Activated CD8-positive, alpha-beta memory T cell treated with anti-CD3 and anti-CD28 coated beads for 36 hours (primary cell): ENCODE results near the gene ELOVL3. TPM values are rescaled to one million over a fixed set of nuclear protein-coding genes. Genes with fewer than 3 reads are reported as not detected.
"Not testable (repeated sequence)": the region's sequence is repeated elsewhere in the genome, so short reads cannot be mapped to it uniquely, and the experiment has no call there.

Source experiments
- CTCF ChIA-PET: fragments of 350-600 bp; sonication (Branson Sonifier 250); formaldehyde crosslinking; loops from one replicate; lab custom pipeline; 2021; ENCODE audit warnings: antibody characterized with exemption; lab: Charles Lee
- POLR2A ChIA-PET: fragments of 350-600 bp; sonication (Branson Sonifier 250); formaldehyde crosslinking; loops from one replicate; lab custom pipeline; 2021; ENCODE audit warnings: antibody characterized with exemption; lab: Charles Lee
- total RNA-seq, 2 experiments: library from RNA; stranded (reverse); gene quantifications; one replicate each; pipeline ENCODE4 v1.2.3, GENCODE V29; 2021

ELOVL3 gene
- total RNA-seq, 2 experiments from 2014 or later: not detected

DNA sequence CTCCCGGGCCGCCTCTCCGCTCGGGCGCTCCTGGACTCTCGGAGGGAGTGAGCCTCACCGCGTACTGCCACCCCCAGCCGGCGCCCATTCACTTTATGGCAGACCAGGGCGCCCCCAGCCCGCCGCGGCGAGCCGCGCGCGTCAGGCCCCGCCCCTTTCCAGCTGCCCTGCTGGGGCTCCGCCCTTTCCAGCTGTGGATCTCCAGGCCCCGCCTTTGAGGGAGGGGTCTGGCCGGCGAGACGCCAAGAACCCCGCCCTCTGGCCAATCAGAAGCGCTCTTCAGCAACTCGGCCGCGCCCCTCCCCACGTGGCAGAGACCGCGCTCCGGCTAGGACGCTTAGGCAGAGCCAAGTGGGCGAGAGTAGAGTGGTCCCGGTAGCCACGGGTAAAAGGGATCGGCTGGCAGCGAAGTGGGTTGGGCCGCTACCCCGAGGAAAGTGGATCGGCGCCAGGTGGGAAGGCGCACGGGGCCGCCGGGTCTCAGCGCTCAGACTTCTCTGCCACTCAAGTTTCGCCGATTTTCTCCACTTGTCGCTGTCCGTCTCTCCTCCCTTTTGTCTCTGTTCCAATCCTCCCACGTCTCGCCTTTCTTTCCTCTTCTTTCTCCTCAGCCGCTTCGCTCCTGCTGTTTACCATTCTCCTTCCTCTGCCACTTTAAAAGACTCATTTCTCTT lies 15.5 kb downstream of the ELOVL3 start, which contains the start of gene PITX3:
TSS of gene PITX3 (minus strand) at position 69 of the 674 bp plus-strand sequence. CDS start 9,432 bp downstream, outside the sequence.
- ChIA-PET POLR2A (no interaction called here), CTCF (interaction anchor here (1.1 to 2.4 kb wide), 6 partner anchors 10 to 157 kb away, joined by 3 to 17 read pairs (median 8); no protein-coding TSS in a partner anchor)

DNA sequence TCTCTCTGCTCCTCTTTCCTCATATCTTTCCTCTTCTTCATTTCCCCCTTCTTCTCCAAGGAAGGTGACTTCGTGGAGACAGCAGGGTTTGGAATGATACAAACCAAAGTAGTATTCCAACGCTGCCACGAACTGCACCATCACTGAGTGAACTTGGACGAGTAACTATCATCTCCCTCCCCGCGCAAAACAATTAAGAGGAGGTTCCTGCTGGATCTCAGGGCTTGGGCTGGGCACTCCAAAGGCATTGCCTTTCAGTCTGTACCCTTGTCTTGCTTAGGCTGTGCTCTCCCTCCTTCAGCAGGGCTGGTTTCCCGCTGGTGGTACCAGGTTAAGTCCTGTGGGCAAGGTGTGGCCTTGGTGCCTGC lies 16.0 kb downstream of the ELOVL3 start:
- POLR2A ChIA-PET: no interaction called here
- CTCF ChIA-PET: no interaction called here

DNA sequence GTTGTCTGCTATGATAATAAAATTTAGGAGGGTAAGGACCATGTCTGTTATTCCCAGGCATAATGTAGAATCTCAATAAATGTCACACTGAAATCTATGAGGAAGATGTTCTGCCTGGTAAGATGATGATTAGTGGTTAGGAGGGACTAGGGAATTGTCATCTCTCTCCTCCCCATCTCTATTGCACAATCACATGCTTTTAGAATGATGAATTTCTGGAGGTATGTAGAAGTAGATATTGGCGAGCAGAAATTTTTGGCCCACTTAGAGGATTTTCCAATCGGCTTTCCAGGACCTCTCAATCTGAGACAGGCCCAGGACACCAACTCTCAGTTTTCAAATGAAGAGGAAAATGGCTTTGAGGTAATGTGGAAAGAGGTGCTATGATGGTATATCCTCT lies 17.2 kb downstream of the ELOVL3 start:
- POLR2A ChIA-PET: no interaction called here
- CTCF ChIA-PET: interaction anchor here (0.6 kb wide), 2 partner anchors 13 to 310 kb away, joined by 3 read pairs; no protein-coding TSS in a partner anchor

DNA sequence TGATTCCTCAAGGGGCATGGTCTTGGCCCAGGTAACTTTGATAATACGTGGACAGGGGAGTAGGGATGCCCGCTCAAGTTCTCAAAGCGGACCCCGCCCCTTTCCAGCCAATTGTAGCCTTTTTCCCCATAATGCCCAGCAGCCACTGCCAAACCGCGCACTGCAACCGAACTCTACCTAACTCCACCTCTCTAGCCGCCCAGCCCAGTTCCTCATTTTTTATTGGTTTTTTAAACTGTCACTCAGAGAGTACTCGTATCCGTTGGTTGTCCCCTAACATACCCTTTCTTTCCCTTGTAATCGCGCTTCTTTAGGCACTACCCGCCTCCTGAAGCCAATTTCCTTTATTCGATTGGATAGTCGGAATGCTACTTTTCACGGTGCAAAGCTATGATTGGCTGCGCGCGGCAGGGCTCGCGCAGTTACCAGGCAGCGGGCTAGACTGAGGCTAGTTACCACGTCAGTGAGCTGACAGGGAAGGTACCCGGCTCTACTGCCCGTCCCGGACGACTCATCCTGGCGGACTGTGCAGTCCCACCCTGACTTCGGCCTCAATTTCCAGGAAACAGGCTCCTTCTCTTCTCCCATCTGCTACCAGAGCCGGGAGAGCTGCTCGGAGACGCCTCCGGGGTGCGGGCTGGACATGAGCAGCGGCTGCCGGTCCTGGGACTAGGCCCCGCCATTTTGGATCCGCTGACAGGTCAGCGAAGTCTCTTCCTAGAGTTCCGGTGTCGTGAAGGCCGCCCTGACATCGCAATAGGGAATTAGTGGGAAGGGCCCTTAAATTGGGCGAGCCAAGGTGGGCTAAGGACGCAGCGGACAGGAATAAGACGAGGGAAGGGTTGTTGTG lies 19.2 kb downstream of the ELOVL3 start, which contains the start of gene GBF1:
TSS of gene GBF1 (plus strand) at position 451 of the 850 bp plus-strand sequence. CDS start 13,407 bp downstream, outside the sequence.
- CTCF ChIA-PET: interaction anchor here (0.8 to 3.1 kb wide), 7 partner anchors 15 to 154 kb away, joined by 3 to 28 read pairs (median 4); no protein-coding TSS in a partner anchor

DNA sequence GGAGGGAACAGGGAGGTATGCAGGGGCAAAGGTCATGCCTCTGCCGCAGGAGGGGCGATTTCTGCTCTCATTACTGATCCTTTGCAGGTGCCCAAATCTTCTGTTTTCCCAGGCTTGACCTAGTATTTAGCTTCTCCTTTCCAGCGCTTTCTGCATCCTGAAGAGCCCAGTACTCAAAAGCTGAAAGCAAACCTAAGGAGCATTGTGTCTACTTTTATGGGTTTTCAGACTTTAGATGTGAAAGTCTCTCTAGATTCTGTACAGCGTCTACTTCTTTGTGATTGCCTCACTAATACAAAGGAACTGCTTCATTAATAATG lies 19.8 kb downstream of the ELOVL3 start:
- POLR2A ChIA-PET: interaction anchor here (0.6 to 1.0 kb wide), 3 partner anchors 13 to 160 kb away, joined by 3 to 8 read pairs (median 4); no protein-coding TSS in a partner anchor
- CTCF ChIA-PET: interaction anchor here (0.8 to 3.1 kb wide), 5 partner anchors 15 to 153 kb away, joined by 3 to 28 read pairs (median 4); no protein-coding TSS in a partner anchor

More for the DNA sequence above, 19.2 kb downstream of the ELOVL3 start, which contains the start of gene GBF1:
- POLR2A ChIA-PET: interaction anchor here (0.6 to 0.9 kb wide), 2 partner anchors 34 to 159 kb away, joined by 3 to 4 read pairs; no protein-coding TSS in a partner anchor

DNA sequence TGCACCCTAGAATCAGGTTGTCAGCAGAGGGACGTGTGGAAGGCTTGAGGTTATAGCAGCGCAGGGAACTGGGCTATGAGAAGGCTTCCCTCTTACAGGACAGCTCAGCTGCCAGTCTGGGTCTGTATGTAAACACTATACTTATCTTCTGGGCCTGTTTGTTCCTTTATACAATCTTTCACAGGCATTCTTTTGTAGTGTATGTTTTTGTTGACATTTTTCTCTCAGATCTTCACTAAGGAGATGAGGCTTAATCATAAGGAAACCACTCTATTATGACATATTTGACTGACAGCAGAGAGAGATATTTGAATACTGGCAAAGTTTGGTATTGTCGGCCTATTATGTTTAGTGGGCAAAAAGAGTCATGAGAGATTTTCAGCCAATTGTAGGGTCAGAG lies 20.2 kb downstream of the ELOVL3 start:
- CTCF ChIA-PET: interaction anchor here (1.1 to 3.1 kb wide), 2 partner anchors 16 to 22 kb away, joined by 3 to 28 read pairs; no protein-coding TSS in a partner anchor
- POLR2A ChIA-PET: interaction anchor here (1.0 kb wide), 1 partner anchor 13 kb away, joined by 8 read pairs; no protein-coding TSS in a partner anchor

DNA sequence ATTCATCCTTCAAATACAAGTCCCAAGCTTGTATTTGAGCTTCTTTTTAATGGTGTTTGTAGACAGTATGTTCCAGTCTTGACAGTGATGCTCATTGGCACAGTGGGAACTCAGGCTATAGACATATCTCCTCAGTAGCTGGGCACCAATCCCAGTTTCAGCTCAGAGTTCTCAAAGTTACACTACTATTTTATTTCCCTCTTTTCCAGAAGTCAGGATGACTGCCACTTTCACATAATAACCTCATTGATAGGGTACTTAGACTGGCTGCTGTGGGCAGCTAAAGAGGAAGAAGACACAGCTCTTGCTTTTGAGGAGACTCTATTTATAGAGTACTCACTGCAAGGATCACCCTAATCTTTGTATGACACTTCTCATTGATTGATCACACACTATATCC lies 21.6 kb downstream of the ELOVL3 start:
- ChIA-PET POLR2A (no interaction called here), CTCF (interaction anchor here (0.7 to 4.0 kb wide), 3 partner anchors 10 to 103 kb away, joined by 3 to 20 read pairs (median 11); no protein-coding TSS in a partner anchor)

DNA sequence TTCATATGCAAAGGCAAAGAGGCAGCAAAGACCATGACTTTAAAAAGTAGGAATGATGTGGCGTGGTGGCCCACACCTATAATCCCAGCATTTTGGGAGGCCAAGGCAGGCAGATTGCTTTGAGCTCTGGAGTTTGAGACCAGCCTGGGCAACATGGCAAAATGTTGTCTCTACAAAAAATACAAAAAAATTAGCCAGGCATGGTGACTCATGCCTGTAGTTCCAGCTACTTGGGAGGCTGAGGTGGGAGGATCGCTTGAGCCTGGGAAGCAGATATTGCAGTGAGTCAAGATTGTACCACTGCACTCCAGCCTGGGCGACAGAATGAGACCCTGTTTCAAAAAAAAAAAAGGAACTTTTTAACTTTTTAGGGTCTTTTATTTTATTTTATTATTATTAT lies 26.4 kb downstream of the ELOVL3 start:
- CTCF ChIA-PET: interaction anchor here (1.4 kb wide), 1 partner anchor 22 kb away, joined by 7 read pairs; no protein-coding TSS in a partner anchor
- POLR2A ChIA-PET: not testable (repeated sequence)

DNA sequence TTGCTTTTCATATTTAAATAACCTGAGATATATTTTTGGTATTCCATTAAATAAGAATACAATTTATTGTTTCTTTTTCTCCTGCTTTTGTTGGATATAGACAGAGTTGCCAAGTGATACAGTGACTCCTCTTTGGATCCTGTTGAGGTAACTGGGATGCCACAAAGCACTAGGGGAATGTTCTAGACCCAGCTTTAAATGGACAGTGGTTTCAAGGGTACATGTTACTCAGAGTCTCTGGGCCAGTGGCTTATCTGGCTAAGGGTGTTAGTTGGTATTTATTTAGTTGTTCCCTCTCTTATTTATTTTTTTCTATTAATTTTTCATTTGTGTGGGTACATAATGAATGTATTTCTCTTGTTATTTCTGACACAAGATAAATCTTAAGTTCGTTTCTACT lies 28.3 kb downstream of the ELOVL3 start:
- ChIA-PET POLR2A (no interaction called here), CTCF (no interaction called here)

DNA sequence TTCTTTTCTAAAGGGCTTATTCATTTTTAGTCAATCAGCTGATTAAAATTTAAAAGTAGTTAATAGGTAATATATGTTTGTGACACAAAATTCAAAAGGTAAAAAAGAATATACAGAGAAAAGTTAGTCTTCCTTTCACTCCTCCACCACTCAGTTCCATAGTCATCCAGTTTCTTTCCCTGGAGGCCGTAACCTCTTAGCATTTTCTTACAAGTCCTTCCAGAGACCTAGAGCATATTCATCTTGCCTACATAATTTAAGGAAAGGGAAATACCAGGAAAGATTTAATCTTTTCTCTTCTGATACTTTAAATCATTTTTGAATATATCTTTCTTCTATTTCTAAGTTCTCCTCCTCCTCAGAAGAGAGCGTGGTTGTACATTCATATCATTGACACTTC lies 29.3 kb downstream of the ELOVL3 start:
- ChIA-PET POLR2A (no interaction called here), CTCF (no interaction called here)

DNA sequence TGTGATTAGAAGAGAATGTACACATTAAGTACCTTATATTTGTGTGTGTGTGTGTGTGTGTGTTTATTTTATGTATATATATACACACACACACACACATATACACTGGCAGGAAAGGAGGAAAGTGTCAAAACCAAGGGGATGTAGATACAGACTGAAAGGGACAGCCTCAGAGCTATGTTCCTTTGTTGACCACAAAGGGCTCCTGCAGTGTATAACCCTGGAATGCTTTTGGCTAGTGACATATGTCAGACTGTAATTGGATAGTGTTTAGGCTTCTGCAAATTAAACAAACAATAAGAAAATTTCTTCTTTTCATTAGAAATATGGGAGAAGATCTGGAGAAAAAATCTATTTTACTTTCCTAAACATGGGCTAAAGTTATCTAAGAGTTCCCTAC lies 35.1 kb downstream of the ELOVL3 start:
- POLR2A ChIA-PET: no interaction called here

DNA sequence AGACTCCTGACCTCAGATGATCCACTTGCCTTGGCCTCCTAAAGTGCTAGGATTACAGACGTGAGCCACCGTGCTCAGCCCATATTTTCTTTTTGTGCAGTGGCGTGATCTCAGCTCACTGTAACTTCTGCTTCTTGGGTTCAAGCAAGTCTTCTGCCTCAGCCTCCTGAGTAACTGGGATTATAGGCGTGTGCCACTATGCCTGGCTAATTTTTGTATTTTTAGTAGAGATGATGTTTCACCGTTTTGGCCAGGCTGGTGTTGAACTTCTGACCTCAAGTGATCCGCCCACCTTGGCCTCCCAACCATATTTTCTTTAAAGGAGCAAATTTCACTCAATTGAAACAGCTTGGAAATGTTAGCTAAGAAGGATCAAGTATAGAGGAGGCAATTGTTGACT lies 35.7 kb downstream of the ELOVL3 start:
- ChIA-PET CTCF (no interaction called here), POLR2A (no interaction called here)

More for the DNA sequence above, 35.1 kb downstream of the ELOVL3 start:
- CTCF ChIA-PET: interaction anchor here (0.7 kb wide), 1 partner anchor 104 kb away, joined by 3 read pairs; no protein-coding TSS in a partner anchor

DNA sequence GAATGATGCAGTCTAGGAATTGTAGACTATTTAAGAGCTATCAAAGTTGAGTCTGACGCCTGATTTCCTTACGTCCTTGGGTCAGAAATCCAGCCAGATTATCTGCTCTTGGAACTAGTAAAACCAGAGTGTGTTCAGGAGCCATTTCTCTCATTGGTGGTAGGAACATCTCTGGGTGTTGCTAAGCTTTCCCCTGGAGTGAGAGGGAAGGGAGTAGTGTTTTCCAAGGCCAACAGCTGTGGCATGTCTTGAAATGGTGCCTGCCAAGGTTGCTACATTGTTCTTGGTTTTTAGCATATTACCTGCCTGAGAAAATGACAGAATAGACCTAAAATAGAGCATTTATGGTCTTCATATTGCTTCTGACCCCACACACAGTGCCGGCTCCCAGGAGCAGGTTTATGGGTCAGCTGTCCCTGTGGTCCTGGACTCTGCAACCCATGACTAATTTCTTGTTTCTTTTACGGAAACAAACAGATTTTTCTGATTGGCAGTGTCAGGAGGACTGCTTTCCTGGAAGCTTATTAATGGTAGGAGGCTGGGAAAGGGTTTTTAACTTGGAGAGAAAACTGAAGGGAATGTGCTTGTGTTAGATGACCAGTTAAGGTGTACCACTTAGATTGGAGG lies 36.8 kb downstream of the ELOVL3 start:
- CTCF ChIA-PET: no interaction called here
- POLR2A ChIA-PET: no interaction called here

DNA sequence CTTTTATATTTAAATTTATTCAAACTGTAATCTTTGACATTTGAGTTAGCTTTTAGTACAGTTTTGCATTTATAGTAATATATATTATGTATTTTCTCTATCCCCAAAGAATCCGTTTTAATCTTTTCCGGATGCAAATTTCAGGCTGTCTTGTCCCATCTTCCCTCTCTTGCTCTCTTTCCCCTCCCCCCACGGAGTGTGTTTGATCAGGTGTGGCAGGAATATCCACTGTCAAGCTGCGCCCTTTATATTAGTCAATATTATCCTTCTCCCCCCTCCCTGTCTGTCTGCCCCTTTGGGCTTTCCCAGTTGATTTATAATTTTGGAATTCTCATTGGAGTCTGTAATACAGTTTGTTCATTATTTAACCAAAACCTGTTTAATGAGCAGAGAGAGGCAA lies 38.3 kb downstream of the ELOVL3 start:
- POLR2A ChIA-PET: no interaction called here

DNA sequence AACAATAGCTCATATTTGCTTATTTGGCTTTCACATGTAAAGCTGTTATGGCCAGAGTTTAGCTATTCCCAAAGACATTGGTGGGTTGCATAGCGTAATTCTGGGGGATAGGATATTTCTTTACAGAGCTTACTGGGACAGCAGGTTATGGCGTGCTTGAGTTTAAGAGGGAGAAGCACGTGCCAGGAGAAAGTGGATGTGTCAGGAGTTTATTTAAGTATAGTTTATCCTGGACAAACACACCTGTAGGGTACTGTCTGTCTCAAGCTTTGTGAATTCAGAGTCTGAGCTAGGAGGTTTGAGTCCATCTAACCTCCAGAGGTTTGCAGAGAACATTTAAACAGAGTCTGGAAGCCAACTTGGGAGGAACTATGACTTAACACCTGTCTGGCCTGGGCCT lies 40.6 kb downstream of the ELOVL3 start:
- ChIA-PET CTCF (interaction anchor here (0.8 to 2.2 kb wide), 3 partner anchors 36 to 83 kb away, joined by 3 to 5 read pairs (median 4); no protein-coding TSS in a partner anchor), POLR2A (interaction anchor here (0.7 kb wide), 1 partner anchor 47 kb away, joined by 7 read pairs; no protein-coding TSS in a partner anchor)

More for the DNA sequence above, 38.3 kb downstream of the ELOVL3 start:
- CTCF ChIA-PET: no interaction called here

DNA sequence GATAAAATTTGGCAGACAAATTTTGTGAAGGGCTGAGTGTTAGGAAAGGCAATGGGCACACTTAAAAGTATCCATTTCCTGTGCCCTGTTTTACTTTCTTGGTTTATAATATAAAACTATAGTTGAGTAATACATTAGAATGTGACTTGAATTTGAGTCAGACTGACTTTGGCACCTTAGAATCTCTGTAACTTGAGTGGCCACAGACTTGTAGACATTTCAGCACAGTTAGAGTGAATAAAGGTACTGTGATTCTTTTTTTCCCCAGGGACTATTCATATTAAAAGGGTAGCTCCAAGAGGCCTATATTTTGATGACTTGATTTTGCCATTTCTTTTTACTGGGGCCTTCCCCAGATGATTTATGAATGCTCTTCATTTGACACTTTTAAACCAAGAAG lies 41.6 kb downstream of the ELOVL3 start:
- ChIA-PET CTCF (interaction anchor here (0.5 to 2.2 kb wide), 8 partner anchors 22 to 143 kb away, joined by 3 to 5 read pairs (median 3); partner anchors contain the start of gene GBF1), POLR2A (interaction anchor here (0.6 to 1.1 kb wide), 3 partner anchors 17 to 260 kb away, joined by 3 to 12 read pairs (median 4); no protein-coding TSS in a partner anchor)

DNA sequence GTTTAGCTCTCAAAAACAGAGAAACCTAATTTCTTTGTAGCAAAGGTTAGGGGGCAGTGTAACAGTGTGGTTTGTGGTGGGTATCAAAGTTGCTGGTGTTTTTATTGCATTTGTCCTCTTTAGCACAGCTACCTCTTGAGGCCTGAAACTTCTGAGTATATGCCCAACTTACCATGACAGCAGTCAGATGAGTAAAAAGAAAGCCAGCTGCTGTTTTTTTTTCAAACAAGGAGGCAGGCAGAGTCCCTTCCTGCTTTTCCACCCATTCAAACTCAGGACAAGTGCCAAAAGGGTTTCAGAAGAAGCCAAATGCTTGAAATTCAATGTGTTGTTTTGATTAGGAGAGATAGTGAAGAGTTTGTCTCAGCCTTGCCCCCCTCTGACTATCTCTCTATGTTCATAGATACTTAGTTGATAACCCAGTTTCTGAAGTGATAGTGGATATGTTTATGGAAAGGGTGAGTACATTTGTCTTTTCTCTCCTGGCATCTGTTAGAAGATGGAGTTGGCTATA lies 42.3 kb downstream of the ELOVL3 start:
- CTCF ChIA-PET: interaction anchor here (0.5 to 2.2 kb wide), 7 partner anchors 23 to 142 kb away, joined by 3 to 5 read pairs (median 3); partner anchors contain the start of gene GBF1
- POLR2A ChIA-PET: interaction anchor here (0.6 to 1.1 kb wide), 3 partner anchors 16 to 261 kb away, joined by 3 to 12 read pairs (median 4); no protein-coding TSS in a partner anchor

DNA sequence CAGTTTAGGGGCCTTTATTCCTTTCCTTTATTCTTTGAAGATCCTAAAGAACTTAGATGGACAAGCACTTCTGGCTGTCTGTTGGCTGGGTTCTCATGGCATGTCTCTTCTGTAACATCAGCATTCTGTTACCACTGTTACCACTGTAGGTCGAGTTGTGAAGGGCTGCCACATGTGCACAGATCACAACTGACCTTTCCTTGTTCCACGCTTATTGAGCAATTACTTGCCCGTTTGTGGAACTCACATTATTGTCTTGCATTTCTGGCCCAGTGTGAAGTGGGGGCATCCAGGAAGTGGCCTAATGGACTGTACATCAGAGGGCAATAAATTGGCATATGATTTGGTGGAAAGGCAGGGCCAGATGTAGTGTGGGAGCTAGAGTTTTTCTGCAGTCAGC lies 42.9 kb downstream of the ELOVL3 start:
- ChIA-PET CTCF (interaction anchor here (0.6 to 2.9 kb wide), 3 partner anchors 23 to 93 kb away, joined by 3 to 6 read pairs (median 3); partner anchors contain the start of gene GBF1), POLR2A (no interaction called here)
